K562 (cell line): ENCODE data around the gene STAT4. TPM values are rescaled to one million over a fixed set of nuclear protein-coding genes. Genes with fewer than 3 reads are reported as not detected.

Experiments
- ATAC-seq: fragments of 200-7000 bp; cut with Tn5 transposase; 3 replicates; pipeline ENCODE4 v1.9.1; 2020; ENCODE audit warnings: moderate library complexity
- BruUV-seq: library from RNA; stranded (reverse); fragments of 400-500 nt; replicated peaks from 2 replicates; lab custom pipeline; 2021; lab: Mats Ljungman, UMichigan
- CTCF ChIA-PET: fragments of 300-600 bp; formaldehyde crosslinking; extraction: SDS; loops from one replicate; lab custom pipeline; 2021; ENCODE audit warnings: low intra/inter-chr PET ratio; lab: Yijun Ruan, JAX
- POLR2A ChIA-PET: fragments of 300-600, 350-650 bp; sonication (Branson Sonifier 250); formaldehyde crosslinking; extraction: SDS; loops from one replicate; lab custom pipeline; 2021; ENCODE audit warnings: antibody characterized with exemption, inconsistent platforms; lab: Yijun Ruan, JAX
- DNase-seq, 4 experiments: peaks; one replicate each; pipeline versions ENCODE4 v3.0.0 to v3.0.0-alpha.2; 2011 to 2018; ENCODE audit warnings: low spot score in 3 of 4, mixed read lengths in 3 of 4; ENCODE audit errors: extremely low read depth in 1 of 4
- FAIRE-seq: peaks from 2 replicates; lab custom pipeline; 2011; peaks lifted over from hg19 to GRCh38; lab: Jason Lieb, UNC
- H2AFZ ChIP-seq: 2 replicates; pipeline ENCODE4 v1.6.0; 2011; ENCODE audit warnings: low read depth, low read length, control low read depth, inconsistent platforms
- H3K27ac ChIP-seq: fragments of 200-600 bp; 3 replicates; pipeline ENCODE4 v1.8.0; 2011; ENCODE audit warnings: low read depth, mild to moderate bottlenecking, control low read depth, inconsistent platforms, low read length, moderate library complexity, mixed read lengths; ENCODE audit errors: extremely low read depth
- H3K27me3 ChIP-seq, 2 experiments: fragments of 300-600 bp in 1 of 2; 2 replicates in 1 of 2; 3 replicates in 1 of 2; pipeline versions ENCODE4 v1.6.0 to v1.8.0; 2011; ENCODE audit warnings: inconsistent platforms in 2 of 2, low read length in 2 of 2, mild to moderate bottlenecking in 1 of 2, mixed read lengths in 1 of 2, moderate library complexity in 1 of 2; ENCODE audit not compliant: control insufficient read depth in 2 of 2, insufficient read depth in 2 of 2
- H3K36me3 ChIP-seq: fragments of 300-600 bp; 3 replicates; pipeline ENCODE4 v1.8.0; 2011; ENCODE audit warnings: mild to moderate bottlenecking, low read length, inconsistent platforms; ENCODE audit not compliant: control insufficient read depth, insufficient read depth
- H3K4me1 ChIP-seq, 2 experiments: fragments of 200-600 bp in 1 of 2; replicated peaks in 1 of 2; 2 replicates in 1 of 2; 3 replicates in 1 of 2; pipeline versions ENCODE4 v1.5.1 to v1.8.0; 2011; ENCODE audit warnings: inconsistent platforms in 2 of 2, low read length in 2 of 2, mild to moderate bottlenecking in 1 of 2, mixed read lengths in 1 of 2, moderate library complexity in 1 of 2; ENCODE audit not compliant: control insufficient read depth in 2 of 2, insufficient read depth in 2 of 2
- H3K4me2 ChIP-seq: 2 replicates; pipeline ENCODE4 v1.6.1; 2011; ENCODE audit warnings: low read length, control low read depth, inconsistent platforms, mixed read lengths; ENCODE audit not compliant: insufficient read depth
- H3K4me3 ChIP-seq: fragments of 200-600 bp; sonication (generic), shearing (Covaris generic); 2 replicates; pipeline ENCODE4 v1.5.1; 2016; ENCODE audit warnings: control low read depth, inconsistent platforms
- H3K79me2 ChIP-seq: fragments of 200-600 bp; 3 replicates; pipeline ENCODE4 v1.8.0; 2011; ENCODE audit warnings: low read length, inconsistent platforms; ENCODE audit not compliant: control insufficient read depth, insufficient read depth
- H3K9ac ChIP-seq, 2 experiments: 2 replicates each; pipeline versions ENCODE4 v1.6.0 to v1.6.1; 2011; ENCODE audit warnings: low read depth in 2 of 2, low read length in 2 of 2, control low read depth in 1 of 2, inconsistent platforms in 1 of 2, mild to moderate bottlenecking in 1 of 2, mixed read lengths in 1 of 2; ENCODE audit not compliant: insufficient read depth in 1 of 2
- H3K9me1 ChIP-seq: one replicate; pipeline ENCODE4 v1.6.0; 2011; ENCODE audit warnings: inconsistent platforms, mild to moderate bottlenecking, low read length, moderate library complexity; ENCODE audit not compliant: control insufficient read depth, insufficient read depth
- H3K9me3 ChIP-seq: replicated peaks from 2 replicates; pipeline ENCODE4 v1.5.1; 2011; ENCODE audit warnings: low read depth, low read length, inconsistent platforms; ENCODE audit not compliant: control insufficient read depth, insufficient read depth
- H4K20me1 ChIP-seq: replicated peaks from 2 replicates; pipeline ENCODE4 v1.6.1; 2011; ENCODE audit warnings: low read length, inconsistent platforms, mixed read lengths; ENCODE audit not compliant: control insufficient read depth, insufficient read depth
- CCAR2 ChIP-seq: fragments of 200-400 bp; formaldehyde crosslinking; IDR thresholded peaks from 2 replicates; pipeline ENCODE4 v1.6.1; 2017; ENCODE audit warnings: mild to moderate bottlenecking, low read depth, low read length
- LCOR ChIP-seq: sonication (generic); formaldehyde crosslinking; IDR thresholded peaks from 2 replicates; pipeline ENCODE4 v1.8.0; 2022; ENCODE audit warnings: mild to moderate bottlenecking, missing genetic modification reagents
- SETDB1 ChIP-seq: IDR thresholded peaks from one replicate; pipeline ENCODE4 v1.6.1; 2012; ENCODE audit warnings: low read length, control low read depth, inconsistent platforms
- SMAD3 ChIP-seq: fragments of 450-650 bp; formaldehyde crosslinking; conservative IDR thresholded peaks from 2 replicates; pipeline ENCODE4 v1.4.0; 2020; ENCODE audit warnings: mild to moderate bottlenecking
- ZNF668 ChIP-seq: fragments of 250-450 bp; sonication (Bioruptor Pico); IDR thresholded peaks from 2 replicates; pipeline ENCODE4 v1.8.0; 2022; ENCODE audit warnings: mild to moderate bottlenecking, inconsistent platforms
- WGBS: fragments of 100-300 bp; shearing (Covaris generic); methylation state at CpG from one replicate; pipeline ENCODE4 v1.1.6; 2016; ENCODE audit warnings: low coverage, mixed read lengths; ENCODE audit not compliant: insufficient coverage; ENCODE audit errors: missing lambda C conversion rate; 5-methylcytosine and 5-hydroxymethylcytosine counted together
- in situ Hi-C: fragments of 300-500 bp; cut with MboI; formaldehyde crosslinking; loops from 4 replicates; pipeline ENCODE4 v1.15.0; 2018; ENCODE audit warnings: inconsistent platforms, mixed read lengths
- intact Hi-C: fragments of 100-400 bp; cut with micrococcal nuclease; formaldehyde crosslinking; loops from 2 replicates; pipeline ENCODE4 v1.14.2; 2022
- polyA plus RNA-seq, 8 experiments: library from polyadenylated mRNA; depleted of rRNA in 4 of 8; stranded (reverse) in 5 of 8; unstranded in 3 of 8; fragments of >200 nt; fragmentation: Nextera tagmentation in 2 of 8; fragmentation: Illumina TruSeq in 1 of 8; extraction: Ambion mirVana in 2 of 8; extraction: Trizol in 1 of 8; gene quantifications; 2 replicates each; pipeline versions ENCODE4 v1.2.1 to v1.2.3, GENCODE V29; 2011 to 2014; ENCODE audit warnings: inconsistent platforms in 1 of 8, missing spikeins in 1 of 8
- total RNA-seq, 7 experiments: library from RNA; depleted of rRNA in 6 of 7; stranded (reverse); fragments of >200 nt in 6 of 7; fragmentation: Illumina TruSeq in 2 of 7; extraction: Trizol in 2 of 7; gene quantifications; 2 replicates each; pipeline versions ENCODE4 v1.2.1 to v1.2.3, GENCODE V29; 2011 to 2021; ENCODE audit warnings: low replicate concordance in 1 of 7
- TF ChIP-seq, protein P1 (sequence below): sonication (generic); formaldehyde crosslinking; IDR thresholded peaks from 2 replicates; pipeline ENCODE4 v1.8.0; 2022; ENCODE audit warnings: mild to moderate bottlenecking, missing genetic modification reagents
- TF ChIP-seq, protein P2 (sequence below), 3 experiments: fragments of 200-800 bp in 1 of 3; sonication (Bioruptor generic) in 1 of 3; sonication (generic) in 1 of 3; formaldehyde crosslinking in 1 of 3; IDR thresholded peaks; 2 replicates each; pipeline versions ENCODE4 v1.6.1 to v1.8.0; 2016 to 2022; ENCODE audit warnings: mild to moderate bottlenecking in 2 of 3, missing compliant biosample characterization in 2 of 3, missing genetic modification characterization in 2 of 3, missing genetic modification reagents in 1 of 3
- TF ChIP-seq, protein P3 (sequence below): fragments of 450-650 bp; IDR thresholded peaks from 2 replicates; pipeline ENCODE4 v1.6.1; 2014; ENCODE audit warnings: low read depth, mild to moderate bottlenecking, moderate library complexity, borderline replicate concordance
- TF ChIP-seq, protein P4 (sequence below): fragments of 250-450 bp; sonication (Bioruptor Pico); IDR thresholded peaks from 2 replicates; pipeline ENCODE4 v1.8.0; 2022; ENCODE audit warnings: inconsistent platforms

STAT4 gene
- total and polyA plus RNA-seq, 9 of the 15 experiments (the other 6 are each of a cell fraction or from before 2014, with no cell fraction given): 0.01 to 0.06 (median 0.03) TPM; not detected in 6

DNA sequence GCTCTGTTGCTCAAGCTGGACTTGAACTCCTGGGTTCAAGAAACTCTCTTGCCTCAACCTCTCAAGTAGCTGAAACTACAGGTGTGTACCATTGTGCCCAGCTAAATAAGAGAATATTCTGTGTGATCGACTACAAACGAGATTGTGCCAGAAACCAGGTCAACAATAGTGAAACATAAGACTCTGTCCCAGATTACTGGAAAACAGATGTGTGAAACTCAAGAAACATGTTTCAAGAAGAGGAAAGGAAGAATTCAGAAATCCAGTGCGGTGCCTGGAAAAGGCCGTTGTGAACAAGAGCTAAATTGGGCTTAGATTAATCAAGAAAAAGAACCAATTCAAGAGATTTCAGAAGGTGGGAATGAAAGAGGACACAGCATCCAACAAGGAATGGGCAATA is 113.4 kb downstream of the STAT4 start:
- H3K4me3 ChIP-seq: no peak overlapping the region
- no peaks in the 10 kb centered on the region for H3K9me3 ChIP-seq
- in situ Hi-C loops: loop anchor here (10.0 kb wide), 1 partner anchor 807 kb away; the partner anchor contains the start of gene CAVIN2
- no peak for DNase-seq
- H2AFZ ChIP-seq: peak overlapping the region; percentile 19; the same call in 1 of the 2 replicates
- H3K9ac ChIP-seq: no peak overlapping the region
- no peaks in the 10 kb centered on the region; the same call in 2 of the 3 replicates for H3K36me3 ChIP-seq
- TF ChIP-seq, protein P1, sequence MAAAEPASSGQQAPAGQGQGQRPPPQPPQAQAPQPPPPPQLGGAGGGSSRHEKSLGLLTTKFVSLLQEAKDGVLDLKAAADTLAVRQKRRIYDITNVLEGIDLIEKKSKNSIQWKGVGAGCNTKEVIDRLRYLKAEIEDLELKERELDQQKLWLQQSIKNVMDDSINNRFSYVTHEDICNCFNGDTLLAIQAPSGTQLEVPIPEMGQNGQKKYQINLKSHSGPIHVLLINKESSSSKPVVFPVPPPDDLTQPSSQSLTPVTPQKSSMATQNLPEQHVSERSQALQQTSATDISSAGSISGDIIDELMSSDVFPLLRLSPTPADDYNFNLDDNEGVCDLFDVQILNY: no peak
- TF ChIP-seq SETDB1 (no peak), CCAR2 (no peak), LCOR (CRISPR knock-in tag) (no peak), ZNF668 (CRISPR knock-in tag) (no peak), SMAD3 (no peak)
- TF ChIP-seq, protein P2, sequence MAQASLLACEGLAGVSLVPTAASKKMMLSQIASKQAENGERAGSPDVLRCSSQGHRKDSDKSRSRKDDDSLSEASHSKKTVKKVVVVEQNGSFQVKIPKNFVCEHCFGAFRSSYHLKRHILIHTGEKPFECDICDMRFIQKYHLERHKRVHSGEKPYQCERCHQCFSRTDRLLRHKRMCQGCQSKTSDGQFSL (CRISPR knock-in tag; IDR thresholded peaks at IDR 0.05): no peak
- TF ChIP-seq, protein P2 (tag; IDR thresholded peaks at IDR 0.05): no peak
- TF ChIP-seq, protein P3, sequence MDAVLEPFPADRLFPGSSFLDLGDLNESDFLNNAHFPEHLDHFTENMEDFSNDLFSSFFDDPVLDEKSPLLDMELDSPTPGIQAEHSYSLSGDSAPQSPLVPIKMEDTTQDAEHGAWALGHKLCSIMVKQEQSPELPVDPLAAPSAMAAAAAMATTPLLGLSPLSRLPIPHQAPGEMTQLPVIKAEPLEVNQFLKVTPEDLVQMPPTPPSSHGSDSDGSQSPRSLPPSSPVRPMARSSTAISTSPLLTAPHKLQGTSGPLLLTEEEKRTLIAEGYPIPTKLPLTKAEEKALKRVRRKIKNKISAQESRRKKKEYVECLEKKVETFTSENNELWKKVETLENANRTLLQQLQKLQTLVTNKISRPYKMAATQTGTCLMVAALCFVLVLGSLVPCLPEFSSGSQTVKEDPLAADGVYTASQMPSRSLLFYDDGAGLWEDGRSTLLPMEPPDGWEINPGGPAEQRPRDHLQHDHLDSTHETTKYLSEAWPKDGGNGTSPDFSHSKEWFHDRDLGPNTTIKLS: no peak
- TF ChIP-seq, protein P4, sequence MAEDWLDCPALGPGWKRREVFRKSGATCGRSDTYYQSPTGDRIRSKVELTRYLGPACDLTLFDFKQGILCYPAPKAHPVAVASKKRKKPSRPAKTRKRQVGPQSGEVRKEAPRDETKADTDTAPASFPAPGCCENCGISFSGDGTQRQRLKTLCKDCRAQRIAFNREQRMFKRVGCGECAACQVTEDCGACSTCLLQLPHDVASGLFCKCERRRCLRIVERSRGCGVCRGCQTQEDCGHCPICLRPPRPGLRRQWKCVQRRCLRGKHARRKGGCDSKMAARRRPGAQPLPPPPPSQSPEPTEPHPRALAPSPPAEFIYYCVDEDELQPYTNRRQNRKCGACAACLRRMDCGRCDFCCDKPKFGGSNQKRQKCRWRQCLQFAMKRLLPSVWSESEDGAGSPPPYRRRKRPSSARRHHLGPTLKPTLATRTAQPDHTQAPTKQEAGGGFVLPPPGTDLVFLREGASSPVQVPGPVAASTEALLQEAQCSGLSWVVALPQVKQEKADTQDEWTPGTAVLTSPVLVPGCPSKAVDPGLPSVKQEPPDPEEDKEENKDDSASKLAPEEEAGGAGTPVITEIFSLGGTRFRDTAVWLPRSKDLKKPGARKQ (CRISPR knock-in tag): no peak
- TF ChIP-seq, all 486 proteins: peak for 0
- H3K4me2 ChIP-seq: no peak overlapping the region
- H3K9me1 ChIP-seq: no peaks in the 10 kb centered on the region
- ChIA-PET CTCF (no interaction called here), POLR2A (interaction anchor here (0.9 to 1.7 kb wide), 2 partner anchors 11 to 15 kb away, joined by 4 to 5 read pairs; no protein-coding TSS in a partner anchor)
- FAIRE-seq (no peak), ATAC-seq (no peak)
- WGBS: 50% methylated on average over 4 of the region's 4 CpGs
- intact Hi-C loops: no loop called here
- H4K20me1 ChIP-seq: no peaks in the 10 kb centered on the region
- no peaks in the 10 kb centered on the region for H3K27me3 ChIP-seq
- BruUV-seq: no TSS peak
- H3K4me1 ChIP-seq: peaks cover 0 to 24% of the 10 kb centered on the region in 2 experiments; a peak in 3 of 5 replicates
- no peaks in the 10 kb centered on the region for H3K79me2 ChIP-seq
- H3K27ac ChIP-seq: no peak overlapping the region
